Left ventricle myocardium inferior (tissue), 1 donor: ENCODE results near the gene KIAA0319L. TPM values are rescaled to one million over a fixed set of nuclear protein-coding genes. Genes with fewer than 3 reads are reported as not detected.
A peak's percentile ranks its signal among the peaks of the same experiment; 100 is the strongest.

ENCODE experiments used
- DNase-seq: peaks from one replicate; pipeline ENCODE4 v3.0.0-alpha.2; 2020
- H3K27ac ChIP-seq: fragments of 200-600 bp; replicated peaks from 2 replicates; pipeline ENCODE4 v1.8.0; 2021
- H3K27me3 ChIP-seq: fragments of 200-600 bp; 2 replicates; pipeline ENCODE4 v1.8.0; 2021; ENCODE audit warnings: low read depth
- H3K36me3 ChIP-seq: fragments of 200-600 bp; 2 replicates; pipeline ENCODE4 v1.8.0; 2021
- H3K4me1 ChIP-seq: fragments of 200-600 bp; 2 replicates; pipeline ENCODE4 v1.8.0; 2021
- H3K4me3 ChIP-seq: fragments of 200-600 bp; 2 replicates; pipeline ENCODE4 v1.8.0; 2021; ENCODE audit warnings: mild to moderate bottlenecking, moderate library complexity
- H3K9me3 ChIP-seq: fragments of 200-600 bp; replicated peaks from 2 replicates; pipeline ENCODE4 v1.8.0; 2021
- intact Hi-C: fragments of 100-400 bp; cut with micrococcal nuclease; formaldehyde crosslinking; loops from one replicate; pipeline ENCODE4 v1.11.0; 2022
- total RNA-seq: library from RNA; stranded (reverse); fragmentation: NEBNext Ultra II Directional; extraction: Animal tissue kit (Norgen Biotek cat#: 25700); gene quantifications from one replicate; pipeline ENCODE4 v1.2.1, GENCODE V29; 2021
- TF ChIP-seq, protein P1 (sequence below): fragments of 200-600 bp; IDR thresholded peaks from 2 replicates; pipeline ENCODE4 v1.8.0; 2021; ENCODE audit warnings: antibody characterized with exemption, mild to moderate bottlenecking, borderline replicate concordance
- donor health status: DM: no; HTN: yes; CAD: no; lungs with severe emphysema.

KIAA0319L gene
- total RNA-seq, 1 donor from 2014 or later, result 64.3 TPM

DNA sequence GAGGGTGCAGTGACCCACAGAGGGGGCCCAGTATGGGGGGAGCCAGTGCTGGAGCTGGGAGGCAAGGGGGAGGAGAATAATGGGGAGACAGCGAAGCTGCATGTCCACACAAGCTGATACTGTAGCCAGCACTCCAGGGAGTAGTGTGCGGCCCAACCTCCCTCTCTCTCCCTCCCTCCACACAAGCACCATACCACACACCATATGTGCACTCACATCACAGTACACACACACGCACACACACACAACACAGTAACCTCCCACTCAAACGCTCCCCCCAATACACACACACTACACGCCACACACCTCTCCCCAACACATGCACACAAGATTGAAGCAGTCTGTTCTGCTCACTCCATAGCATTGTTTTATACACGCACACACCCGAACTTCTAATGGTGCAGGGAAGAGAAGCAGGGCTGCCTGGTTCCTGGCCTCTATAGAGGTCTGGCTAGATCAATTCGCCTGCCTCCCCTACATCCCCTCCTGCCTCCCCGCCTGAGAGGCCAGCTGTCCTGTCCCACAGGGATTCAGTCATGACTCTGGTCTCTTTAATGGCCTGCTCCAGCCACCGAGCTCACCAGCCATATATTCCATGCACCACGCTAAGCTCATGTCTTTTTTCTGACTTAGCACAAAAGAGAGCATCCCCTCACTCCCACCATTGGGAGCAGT is 4.2 kb upstream of the KIAA0319L start:
- intact Hi-C loops, result loop anchor here (5.0 kb wide), 1 partner anchor 109 kb away; no protein-coding TSS in a partner anchor
- H3K27ac ChIP-seq, result peak overlapping the region; percentile 70
- DNase-seq, result no peak
- peaks cover 59% of the 10 kb centered on the region for H3K4me1 ChIP-seq
- no peaks in the 10 kb centered on the region for H3K9me3 ChIP-seq
- peak overlapping the region; percentile 33 for H3K4me3 ChIP-seq
- H3K27me3 ChIP-seq, result no peaks in the 10 kb centered on the region
- TF ChIP-seq, protein P1, sequence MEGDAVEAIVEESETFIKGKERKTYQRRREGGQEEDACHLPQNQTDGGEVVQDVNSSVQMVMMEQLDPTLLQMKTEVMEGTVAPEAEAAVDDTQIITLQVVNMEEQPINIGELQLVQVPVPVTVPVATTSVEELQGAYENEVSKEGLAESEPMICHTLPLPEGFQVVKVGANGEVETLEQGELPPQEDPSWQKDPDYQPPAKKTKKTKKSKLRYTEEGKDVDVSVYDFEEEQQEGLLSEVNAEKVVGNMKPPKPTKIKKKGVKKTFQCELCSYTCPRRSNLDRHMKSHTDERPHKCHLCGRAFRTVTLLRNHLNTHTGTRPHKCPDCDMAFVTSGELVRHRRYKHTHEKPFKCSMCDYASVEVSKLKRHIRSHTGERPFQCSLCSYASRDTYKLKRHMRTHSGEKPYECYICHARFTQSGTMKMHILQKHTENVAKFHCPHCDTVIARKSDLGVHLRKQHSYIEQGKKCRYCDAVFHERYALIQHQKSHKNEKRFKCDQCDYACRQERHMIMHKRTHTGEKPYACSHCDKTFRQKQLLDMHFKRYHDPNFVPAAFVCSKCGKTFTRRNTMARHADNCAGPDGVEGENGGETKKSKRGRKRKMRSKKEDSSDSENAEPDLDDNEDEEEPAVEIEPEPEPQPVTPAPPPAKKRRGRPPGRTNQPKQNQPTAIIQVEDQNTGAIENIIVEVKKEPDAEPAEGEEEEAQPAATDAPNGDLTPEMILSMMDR, result no peak
- H3K36me3 ChIP-seq, result peaks cover 33% of the 10 kb centered on the region

- Histone ChIP-seq H3K9me3 (no peaks in the 10 kb centered on the region), H3K27ac (peak overlapping the region; percentile 70), H3K27me3 (no peaks in the 10 kb centered on the region), H3K4me1 (peaks cover 68% of the 10 kb centered on the region), H3K4me3 (peak overlapping the region; percentile 33), H3K36me3 (peaks cover 29% of the 10 kb centered on the region)
- intact Hi-C loops, result loop anchor here (5.0 kb wide), 1 partner anchor 108 kb away; no protein-coding TSS in a partner anchor
- TF ChIP-seq, protein P1, result peak; percentile 9
- peak; percentile 78 for DNase-seq
These were observed 3.3 kb upstream of the KIAA0319L start for GRCh38 chr1:35560256-35561225.

- no peak for DNase-seq
- no peaks in the 10 kb centered on the region for H3K27me3 ChIP-seq
- peaks cover 23% of the 10 kb centered on the region for H3K36me3 ChIP-seq
- TF ChIP-seq, protein P1, result no peak
- H3K4me1 ChIP-seq, result peaks cover 78% of the 10 kb centered on the region
- no peaks in the 10 kb centered on the region for H3K9me3 ChIP-seq
- peak overlapping the region; percentile 70 for H3K27ac ChIP-seq
- no peak overlapping the region for H3K4me3 ChIP-seq
- intact Hi-C loops, result no loop called here
These were observed 2.2 kb upstream of the KIAA0319L start for GRCh38 chr1:35559317-35559944.

GRCh38 chr1:35558374-35559316 is 1.4 kb upstream of the KIAA0319L start:
- H3K9me3 ChIP-seq, result no peaks in the 10 kb centered on the region
- H3K4me3 ChIP-seq, result peak overlapping the region; percentile 85
- DNase-seq, result no peak
- H3K27ac ChIP-seq, result peak overlapping the region; percentile 99
- TF ChIP-seq, protein P1, result no peak
- peaks cover 82% of the 10 kb centered on the region for H3K4me1 ChIP-seq
- no peaks in the 10 kb centered on the region for H3K27me3 ChIP-seq
- intact Hi-C loops, result no loop called here
- H3K36me3 ChIP-seq, result peaks cover 20% of the 10 kb centered on the region
